ENCODE data around the gene DNAJC13. TPM values are rescaled to one million over a fixed set of nuclear protein-coding genes. Genes with fewer than 3 reads are reported as not detected.
A peak's percentile ranks its signal among the peaks of the same experiment; 100 is the strongest.

DNAJC13 gene
- total RNA-seq, 1 experiment from 2014 or later: 24.7 TPM

DNA sequence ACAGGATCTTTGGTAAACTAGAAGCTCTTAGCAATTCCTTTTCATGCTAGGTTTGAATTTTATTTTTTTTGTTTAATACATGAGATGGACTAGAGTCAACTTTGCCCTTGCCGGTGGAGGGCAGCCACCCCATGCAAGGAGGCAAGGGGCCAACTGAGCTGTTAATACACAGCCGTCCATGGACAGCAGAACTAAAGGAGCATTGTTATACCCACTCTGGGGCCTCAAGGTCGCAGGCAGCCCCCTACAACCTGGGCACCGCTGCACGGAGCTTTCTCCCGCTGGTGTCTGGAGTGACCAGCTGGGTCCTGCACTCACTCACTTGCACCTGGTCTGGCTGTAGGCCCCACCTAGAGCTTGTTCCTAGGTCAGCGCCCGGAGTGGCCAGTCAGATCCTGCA, 131.9 kb downstream of the DNAJC13 start:
- Histone ChIP-seq H3K9me3 (ENCODE audit: low read length) (no peaks in the 10 kb centered on the region), H3K27me3 (ENCODE audit: low read length) (no peaks in the 10 kb centered on the region), H3K27ac (ENCODE audit: low read length) (peak overlapping the region; percentile 18; the same call in 1 of the 2 replicates), H4K20me1 (ENCODE audit: low read length) (no peaks in the 10 kb centered on the region), H3K9me2 (replicated peaks; ENCODE audit: low read length) (no peaks in the 10 kb centered on the region), H2AFZ (ENCODE audit: low read length) (no peak overlapping the region), H3K79me2 (ENCODE audit: low read length) (no peaks in the 10 kb centered on the region), H3K4me3 (ENCODE audit: low read length) (no peak overlapping the region), H3K4me1 (ENCODE audit: insufficient read depth, low read length) (peaks cover 22% of the 10 kb centered on the region), H3K9ac (ENCODE audit: low read length) (no peak overlapping the region), H3K4me2 (ENCODE audit: low read length) (no peak overlapping the region), H3F3A (ENCODE audit: low read length, unreplicated experiment) (no peaks in the 10 kb centered on the region), H3K36me3 (ENCODE audit: low read depth, low read length) (no peaks in the 10 kb centered on the region)
- BruUV-seq (replicated peaks): no TSS peak
- intact Hi-C loops (cut with micrococcal nuclease): no loop called here
- no peak for ATAC-seq
- no peak for DNase-seq
- CTCF ChIA-PET: no interaction called here
- POLR2A ChIA-PET (ENCODE audit: unreplicated experiment): no interaction called here
- TF ChIP-seq EZH2 (IDR thresholded peaks at IDR 0.05; ENCODE audit: low read length, unreplicated experiment) (no peak), EZH2phosphoT487 (IDR thresholded peaks at IDR 0.05; ENCODE audit: borderline replicate concordance, low read length) (no peak)
- TF ChIP-seq, protein P1, sequence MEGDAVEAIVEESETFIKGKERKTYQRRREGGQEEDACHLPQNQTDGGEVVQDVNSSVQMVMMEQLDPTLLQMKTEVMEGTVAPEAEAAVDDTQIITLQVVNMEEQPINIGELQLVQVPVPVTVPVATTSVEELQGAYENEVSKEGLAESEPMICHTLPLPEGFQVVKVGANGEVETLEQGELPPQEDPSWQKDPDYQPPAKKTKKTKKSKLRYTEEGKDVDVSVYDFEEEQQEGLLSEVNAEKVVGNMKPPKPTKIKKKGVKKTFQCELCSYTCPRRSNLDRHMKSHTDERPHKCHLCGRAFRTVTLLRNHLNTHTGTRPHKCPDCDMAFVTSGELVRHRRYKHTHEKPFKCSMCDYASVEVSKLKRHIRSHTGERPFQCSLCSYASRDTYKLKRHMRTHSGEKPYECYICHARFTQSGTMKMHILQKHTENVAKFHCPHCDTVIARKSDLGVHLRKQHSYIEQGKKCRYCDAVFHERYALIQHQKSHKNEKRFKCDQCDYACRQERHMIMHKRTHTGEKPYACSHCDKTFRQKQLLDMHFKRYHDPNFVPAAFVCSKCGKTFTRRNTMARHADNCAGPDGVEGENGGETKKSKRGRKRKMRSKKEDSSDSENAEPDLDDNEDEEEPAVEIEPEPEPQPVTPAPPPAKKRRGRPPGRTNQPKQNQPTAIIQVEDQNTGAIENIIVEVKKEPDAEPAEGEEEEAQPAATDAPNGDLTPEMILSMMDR (conservative IDR thresholded peaks at IDR 0.05; ENCODE audit: low read depth, low read length): no peak

DNA sequence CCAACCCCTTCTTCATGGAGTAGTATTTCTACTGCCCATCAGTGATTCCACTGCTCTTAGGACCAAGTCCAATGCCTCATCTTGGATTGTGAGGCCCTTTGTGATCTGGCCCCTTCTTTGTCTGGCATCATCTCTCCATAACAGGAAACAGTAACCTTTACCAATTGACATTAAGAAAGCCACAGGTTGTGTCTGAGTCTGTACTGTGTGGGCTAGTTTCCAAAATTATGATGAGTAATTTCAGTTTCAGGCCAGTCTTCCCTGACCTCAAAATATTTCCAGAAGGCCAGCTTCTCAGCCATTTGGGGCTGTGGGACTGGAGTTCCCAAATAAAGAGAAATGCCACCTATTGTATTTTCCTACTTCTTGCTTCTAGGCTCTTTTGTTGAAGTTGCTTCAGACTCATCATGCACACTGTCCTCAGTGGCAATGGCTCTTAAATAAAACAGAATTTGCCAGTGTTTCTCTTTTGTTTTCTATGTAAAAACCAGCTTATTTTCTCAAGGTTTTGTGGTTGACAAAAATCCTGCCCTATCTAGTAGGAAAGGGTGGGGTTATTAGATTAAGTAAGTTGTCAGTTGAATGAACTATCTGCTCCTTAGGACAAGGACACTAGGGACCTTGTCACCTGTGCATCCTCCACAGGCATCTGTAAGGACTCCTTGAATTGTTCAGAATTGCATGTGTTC, 132.7 kb downstream of the DNAJC13 start:
- Histone ChIP-seq H3F3A (ENCODE audit: low read length, unreplicated experiment) (no peaks in the 10 kb centered on the region), H4K20me1 (ENCODE audit: low read length) (no peaks in the 10 kb centered on the region), H3K9me3 (ENCODE audit: low read length) (no peaks in the 10 kb centered on the region), H3K27me3 (ENCODE audit: low read length) (no peaks in the 10 kb centered on the region), H3K27ac (ENCODE audit: low read length) (peak overlapping the region; percentile 57), H3K79me2 (ENCODE audit: low read length) (no peaks in the 10 kb centered on the region), H3K4me1 (ENCODE audit: insufficient read depth, low read length) (peaks cover 28% of the 10 kb centered on the region), H2AFZ (ENCODE audit: low read length) (no peak overlapping the region), H3K4me3 (ENCODE audit: low read length) (no peak overlapping the region), H3K36me3 (ENCODE audit: low read depth, low read length) (no peaks in the 10 kb centered on the region), H3K9me2 (replicated peaks; ENCODE audit: low read length) (no peaks in the 10 kb centered on the region), H3K4me2 (ENCODE audit: low read length) (no peak overlapping the region), H3K9ac (ENCODE audit: low read length) (no peak overlapping the region)
- DNase-seq (peak; percentile 85), ATAC-seq (peak; percentile 84)
- POLR2A ChIA-PET (ENCODE audit: unreplicated experiment): interaction anchor here (0.7 kb wide), 1 partner anchor 1004 kb away, joined by 6 read pairs; no protein-coding TSS in a partner anchor
- no TSS peak for BruUV-seq (replicated peaks)
- TF ChIP-seq EZH2phosphoT487 (IDR thresholded peaks at IDR 0.05; ENCODE audit: borderline replicate concordance, low read length) (no peak), EZH2 (IDR thresholded peaks at IDR 0.05; ENCODE audit: low read length, unreplicated experiment) (no peak)
- TF ChIP-seq, protein P1 (conservative IDR thresholded peaks at IDR 0.05; ENCODE audit: low read depth, low read length): no peak
- CTCF ChIA-PET: no interaction called here
- intact Hi-C loops (cut with micrococcal nuclease): no loop called here

DNA sequence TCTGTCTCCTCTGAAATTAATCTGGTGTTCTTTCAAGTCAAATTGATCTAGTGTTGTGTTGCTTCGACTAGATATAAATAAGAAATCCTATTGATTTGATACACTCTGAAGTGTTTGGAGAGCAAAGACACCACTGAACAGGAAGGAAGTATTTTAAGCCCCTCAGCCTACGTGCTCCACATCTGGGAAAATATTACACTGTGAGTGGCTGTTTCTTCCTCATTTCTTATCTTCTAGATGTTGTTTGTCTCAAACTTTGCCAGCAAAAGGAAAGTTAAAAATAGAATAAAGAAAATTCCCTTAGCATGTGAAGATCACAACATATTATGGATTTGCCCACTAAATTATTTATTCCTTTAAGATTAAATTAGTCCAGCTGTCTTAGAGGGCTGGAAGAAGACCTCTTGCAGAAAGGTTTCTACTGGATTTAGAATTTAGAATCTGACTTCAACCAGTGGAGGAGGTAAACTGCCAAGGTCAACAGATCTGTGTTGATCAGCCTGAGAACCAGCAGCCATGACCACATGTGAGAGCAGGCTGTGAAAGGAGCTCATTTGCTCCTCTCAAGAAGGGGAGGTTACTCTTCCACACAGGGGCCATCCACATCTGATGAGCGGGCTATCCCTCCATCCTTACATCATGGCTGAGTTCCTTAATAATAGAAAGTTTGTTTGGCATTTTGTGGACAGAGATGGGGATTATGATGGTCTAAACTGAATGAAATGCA, 133.4 kb downstream of the DNAJC13 start:
- DNase-seq (no peak), ATAC-seq (no peak)
- no peaks in the 10 kb centered on the region for H3K9me2 ChIP-seq (replicated peaks; ENCODE audit: low read length)
- no peak overlapping the region for H3K4me3 ChIP-seq (ENCODE audit: low read length)
- peaks cover 28% of the 10 kb centered on the region for H3K4me1 ChIP-seq (ENCODE audit: insufficient read depth, low read length)
- TF ChIP-seq, protein P1 (conservative IDR thresholded peaks at IDR 0.05; ENCODE audit: low read depth, low read length): no peak
- TF ChIP-seq EZH2phosphoT487 (IDR thresholded peaks at IDR 0.05; ENCODE audit: borderline replicate concordance, low read length) (no peak), EZH2 (IDR thresholded peaks at IDR 0.05; ENCODE audit: low read length, unreplicated experiment) (no peak)
- intact Hi-C loops (cut with micrococcal nuclease): no loop called here
- ChIA-PET CTCF (no interaction called here), POLR2A (ENCODE audit: unreplicated experiment) (no interaction called here)
- no peaks in the 10 kb centered on the region for H4K20me1 ChIP-seq (ENCODE audit: low read length)
- H2AFZ ChIP-seq (ENCODE audit: low read length): no peak overlapping the region
- no peaks in the 10 kb centered on the region for H3K9me3 ChIP-seq (ENCODE audit: low read length)
- no peaks in the 10 kb centered on the region for H3K79me2 ChIP-seq (ENCODE audit: low read length)
- H3K9ac ChIP-seq (ENCODE audit: low read length): no peak overlapping the region
- no peak overlapping the region for H3K4me2 ChIP-seq (ENCODE audit: low read length)
- no peaks in the 10 kb centered on the region for H3K36me3 ChIP-seq (ENCODE audit: low read depth, low read length)
- no TSS peak for BruUV-seq (replicated peaks)
- H3K27me3 ChIP-seq (ENCODE audit: low read length): no peaks in the 10 kb centered on the region
- peak overlapping the region; percentile 57 for H3K27ac ChIP-seq (ENCODE audit: low read length)
- H3F3A ChIP-seq (ENCODE audit: low read length, unreplicated experiment): no peaks in the 10 kb centered on the region
